Lower leg skin (tissue), 4 donors: ENCODE data around the gene LIM2. TPM values are rescaled to one million over a fixed set of nuclear protein-coding genes. Genes with fewer than 3 reads are reported as not detected.

ENCODE experiments used
- DNase-seq, 2 donors: peaks; one replicate each; pipeline ENCODE4 v3.0.0-alpha.2; 2019; ENCODE audit warnings: low spot score in 2 of 2
- H3K4me3 ChIP-seq: fragments of 200-600 bp; sonication (generic); 2 replicates; pipeline ENCODE4 v1.5.1; 2017; ENCODE audit warnings: mild to moderate bottlenecking, low read depth; ENCODE audit not compliant: poor library complexity, severe bottlenecking
- POLR2A ChIP-seq, 2 donors: fragments of 450-650 bp; IDR thresholded peaks; one replicate each; pipeline ENCODE4 v1.6.1; 2016 to 2017; ENCODE audit warnings: antibody characterized with exemption in 2 of 2, mild to moderate bottlenecking in 1 of 2, moderate library complexity in 1 of 2
- WGBS, 2 donors: methylation state at CpG; one replicate each; pipeline ENCODE4 v1.1.5; 2018; 5-methylcytosine and 5-hydroxymethylcytosine counted together
- intact Hi-C: fragments of 100-400 bp; cut with DNase I; formaldehyde crosslinking; loops from one replicate; pipeline ENCODE4 v1.15.0; 2023; ENCODE audit warnings: low total_unique reads
- total RNA-seq, 4 donors: library from RNA; depleted of rRNA; stranded (reverse); fragments of >200 nt; gene quantifications; one replicate each; pipeline ENCODE4 v1.1.0, GENCODE V29; 2016
- TF ChIP-seq, protein P1 (sequence below), 3 donors: fragments of 450-650 bp; IDR thresholded peaks; one replicate each; pipeline ENCODE4 v1.5.1; 2016; ENCODE audit warnings: antibody characterized with exemption in 3 of 3, mild to moderate bottlenecking in 3 of 3, moderate library complexity in 2 of 3

Gene LIM2
- total RNA-seq, 4 donors from 2014 or later = not detected

DNA sequence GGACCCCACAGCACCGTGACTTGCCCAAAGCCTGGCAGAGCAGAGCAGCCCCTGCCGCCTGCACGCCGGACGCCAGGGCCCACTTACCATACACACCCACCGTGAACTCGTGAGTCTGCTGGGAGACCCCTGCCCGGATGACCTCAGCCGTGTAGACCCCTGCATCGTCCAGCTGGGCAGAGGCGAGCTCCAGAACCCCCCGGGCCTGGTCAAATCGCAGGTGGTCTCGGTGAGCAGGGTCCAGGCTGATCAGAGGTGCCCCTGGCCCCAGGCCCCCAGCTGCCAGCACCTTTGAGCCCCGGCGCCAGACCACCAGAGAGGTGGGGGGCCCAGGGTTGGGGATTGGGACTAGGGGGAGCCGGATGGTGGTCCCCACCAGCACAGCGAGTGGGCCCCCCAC, 46.7 kb downstream of the LIM2 start:
- no peak for DNase-seq
- 93 to 95% methylated on average over 18 of the region's 18 CpGs for whole genome bisulfite sequencing, 2 donors
- intact Hi-C loops = no loop called here
- H3K4me3 ChIP-seq = no peak overlapping the region
- TF ChIP-seq, protein P1, sequence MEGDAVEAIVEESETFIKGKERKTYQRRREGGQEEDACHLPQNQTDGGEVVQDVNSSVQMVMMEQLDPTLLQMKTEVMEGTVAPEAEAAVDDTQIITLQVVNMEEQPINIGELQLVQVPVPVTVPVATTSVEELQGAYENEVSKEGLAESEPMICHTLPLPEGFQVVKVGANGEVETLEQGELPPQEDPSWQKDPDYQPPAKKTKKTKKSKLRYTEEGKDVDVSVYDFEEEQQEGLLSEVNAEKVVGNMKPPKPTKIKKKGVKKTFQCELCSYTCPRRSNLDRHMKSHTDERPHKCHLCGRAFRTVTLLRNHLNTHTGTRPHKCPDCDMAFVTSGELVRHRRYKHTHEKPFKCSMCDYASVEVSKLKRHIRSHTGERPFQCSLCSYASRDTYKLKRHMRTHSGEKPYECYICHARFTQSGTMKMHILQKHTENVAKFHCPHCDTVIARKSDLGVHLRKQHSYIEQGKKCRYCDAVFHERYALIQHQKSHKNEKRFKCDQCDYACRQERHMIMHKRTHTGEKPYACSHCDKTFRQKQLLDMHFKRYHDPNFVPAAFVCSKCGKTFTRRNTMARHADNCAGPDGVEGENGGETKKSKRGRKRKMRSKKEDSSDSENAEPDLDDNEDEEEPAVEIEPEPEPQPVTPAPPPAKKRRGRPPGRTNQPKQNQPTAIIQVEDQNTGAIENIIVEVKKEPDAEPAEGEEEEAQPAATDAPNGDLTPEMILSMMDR (IDR thresholded peaks at IDR 0.05) = no peak
- TF ChIP-seq POLR2A (IDR thresholded peaks at IDR 0.05) = no peak

DNA sequence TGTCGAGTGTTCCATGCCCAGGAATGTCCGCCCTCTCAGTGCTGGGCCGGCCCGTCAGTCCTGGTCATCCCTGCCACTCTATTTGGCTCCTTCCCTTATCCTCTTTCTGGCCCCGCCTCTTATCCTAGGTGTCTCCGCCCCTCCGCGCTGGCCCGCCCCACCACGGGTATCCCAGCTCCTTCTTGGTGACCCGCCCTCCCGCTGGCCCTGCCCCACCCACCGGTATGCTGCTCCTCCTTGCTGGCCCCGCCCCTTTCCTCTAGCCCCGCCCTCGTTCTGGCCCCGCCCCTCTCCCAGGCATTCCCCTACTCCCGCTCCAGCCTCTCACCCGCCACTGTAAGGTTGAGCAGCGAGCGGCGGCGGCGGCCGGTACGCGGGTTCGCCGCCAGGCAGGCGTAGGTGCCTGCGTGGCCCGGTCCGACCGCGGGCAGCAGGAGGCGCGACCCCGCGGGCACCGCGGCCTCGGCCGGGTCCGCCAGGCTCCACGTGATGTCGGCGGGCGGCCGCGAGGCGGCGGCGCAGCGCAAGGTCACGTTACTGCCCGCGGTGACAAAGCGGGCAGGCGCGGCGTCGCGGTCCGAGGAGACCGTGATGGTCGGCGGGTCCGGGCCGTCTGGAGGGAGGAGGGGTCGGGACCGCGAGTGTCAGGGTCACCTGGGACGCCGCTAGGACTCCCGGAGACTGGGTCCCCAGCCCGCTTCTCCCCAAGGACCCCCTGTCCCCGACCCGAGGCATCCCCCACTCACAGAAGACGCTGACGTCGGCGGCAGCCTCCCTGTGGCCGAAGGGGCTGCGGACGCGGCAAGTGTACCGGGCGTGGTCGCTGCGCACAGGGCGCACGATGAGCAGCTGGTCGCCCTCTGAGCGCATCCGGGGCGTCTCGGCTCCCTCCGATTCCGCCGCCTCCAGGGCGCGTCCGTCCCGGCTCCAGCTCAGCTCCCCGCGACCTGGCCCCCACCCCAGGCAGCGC, 47.8 kb downstream of the LIM2 start:
- intact Hi-C loops = no loop called here

DNA sequence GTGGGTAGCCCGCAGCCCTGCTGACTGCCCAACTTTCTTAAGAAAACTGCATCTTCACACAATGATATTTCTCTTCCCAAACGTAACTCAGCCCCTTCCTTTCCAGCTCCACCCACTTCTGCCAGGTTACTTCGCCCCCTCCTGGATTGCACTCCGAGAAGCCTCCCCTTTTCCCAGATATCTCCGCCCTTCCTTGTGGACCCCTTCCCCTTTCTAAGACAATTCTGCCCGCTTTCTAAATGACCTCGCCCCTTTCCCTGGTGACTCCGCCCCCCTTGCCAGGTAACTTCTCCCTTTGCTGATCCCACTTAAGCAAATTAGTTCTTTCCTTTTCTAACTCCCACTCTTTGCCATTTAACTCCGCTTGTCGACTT, 48.5 kb downstream of the LIM2 start:
- DNase-seq = peak in 1 of 2 donors; percentile 32
- intact Hi-C loops = no loop called here
- H3K4me3 ChIP-seq = peak overlapping the region; percentile 18
- TF ChIP-seq, protein P1 (IDR thresholded peaks at IDR 0.05) = no peak
- no peak for TF ChIP-seq POLR2A (IDR thresholded peaks at IDR 0.05)
- 1 to 2% methylated on average over 10 of the region's 10 CpGs for WGBS, 2 donors

More for the DNA sequence above, 47.8 kb downstream of the LIM2 start:
- DNase-seq = peak; percentile 99 to 100
- TF ChIP-seq POLR2A (IDR thresholded peaks at IDR 0.05) = no peak
- TF ChIP-seq, protein P1 (IDR thresholded peaks at IDR 0.05) = no peak
- H3K4me3 ChIP-seq = peak overlapping the region; percentile 26
- 1 to 2% methylated on average over 76 to 85 of the region's 107 CpGs for WGBS, 2 donors

DNA sequence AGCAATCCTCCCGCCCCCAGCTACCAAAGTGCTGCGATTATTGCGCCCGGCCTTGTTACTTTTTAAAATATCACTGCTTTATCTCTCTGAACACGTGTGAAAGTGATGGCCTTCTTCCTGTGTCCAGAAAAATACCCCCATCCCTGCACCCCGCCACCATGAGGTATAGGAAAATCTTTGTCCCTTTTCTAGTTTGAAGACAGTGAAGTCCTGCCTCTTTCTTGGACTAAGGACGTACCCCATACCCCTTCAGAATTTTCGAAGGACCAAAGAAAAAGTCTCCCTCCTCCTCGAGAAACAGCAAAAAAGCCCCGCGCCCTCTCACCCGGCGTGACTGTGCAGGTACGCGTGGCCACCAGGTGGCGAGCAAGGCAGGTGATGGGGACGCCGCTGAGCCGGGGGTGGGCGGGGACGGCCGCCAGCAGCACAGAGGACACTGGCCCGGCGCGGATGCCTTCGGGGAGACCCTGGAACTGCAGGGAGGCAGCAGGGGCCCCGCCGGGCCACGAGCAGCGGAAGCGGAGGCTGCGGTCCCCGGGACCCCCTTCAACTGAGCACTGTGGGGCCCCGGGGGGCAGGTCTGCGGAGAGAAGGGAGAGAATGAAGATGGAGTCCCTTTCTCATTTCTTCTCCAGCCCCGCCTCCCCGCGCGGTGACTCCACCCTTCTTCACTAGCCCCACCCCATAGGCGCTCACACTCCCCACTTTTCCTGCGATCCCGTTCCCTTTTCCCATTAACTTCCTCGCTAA, 49.0 kb downstream of the LIM2 start:
- 5% methylated on average over 43 of the region's 43 CpGs for WGBS, 2 donors
- TF ChIP-seq, protein P1 (IDR thresholded peaks at IDR 0.05) = peak in 1 of 3 donors; percentile 29
- TF ChIP-seq POLR2A (IDR thresholded peaks at IDR 0.05) = no peak
- intact Hi-C loops = no loop called here
- H3K4me3 ChIP-seq = peak overlapping the region; percentile 18
- peak; percentile 76 to 97 for DNase-seq

DNA sequence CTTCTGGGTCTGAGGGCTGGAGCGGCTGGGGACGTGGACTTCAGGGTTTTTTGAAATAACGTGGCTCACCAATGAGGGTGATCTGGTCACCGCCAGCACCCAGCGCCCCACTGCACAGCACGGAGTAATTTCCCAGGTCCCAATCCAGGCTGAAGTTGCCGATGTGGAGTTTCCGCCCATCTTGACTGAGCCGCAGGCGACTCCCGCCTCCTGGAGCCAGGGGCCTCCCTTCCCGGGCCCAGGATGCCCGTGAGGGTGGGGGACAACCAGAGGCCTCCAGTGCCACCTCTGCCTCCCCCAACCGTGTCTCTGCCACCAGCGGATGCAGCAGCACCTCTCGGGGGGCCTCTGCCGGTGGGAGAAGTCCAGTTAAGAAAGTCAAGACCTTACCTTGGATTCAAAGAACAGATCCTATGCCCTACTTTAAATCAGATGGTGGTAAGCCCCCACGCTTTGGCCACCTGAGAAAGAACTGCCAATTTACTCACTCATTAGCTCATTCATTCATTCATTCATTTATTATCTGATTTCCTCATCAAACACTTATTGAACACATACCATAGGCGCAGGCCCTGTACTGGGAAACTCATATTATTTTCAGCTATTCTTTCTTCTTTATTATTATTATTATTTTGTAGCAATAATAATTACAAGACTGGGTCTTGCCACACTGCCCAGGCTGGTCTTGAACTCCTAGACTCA, 49.8 kb downstream of the LIM2 start:
- 82 to 83% methylated on average over 18 to 19 of the region's 19 CpGs for WGBS, 2 donors

More for the DNA sequence above, 49.8 kb downstream of the LIM2 start:
- DNase-seq = no peak
- intact Hi-C loops = no loop called here
- H3K4me3 ChIP-seq = no peak overlapping the region
- TF ChIP-seq POLR2A (IDR thresholded peaks at IDR 0.05) = no peak
- TF ChIP-seq, protein P1 (IDR thresholded peaks at IDR 0.05) = no peak
